Stimulated activated CD4-positive, alpha-beta T cell treated with anti-CD3 and anti-CD28 coated beads, Interleukin-12 subunit alpha, Interleukin-12 subunit beta, amount 100 ng/mL, for 4 hours (primary cell): Measurements from ENCODE around the gene TDG.
"Not testable (repeated sequence)": the region's sequence is repeated elsewhere in the genome, so short reads cannot be mapped to it uniquely, and the experiment has no call there.

Experiments used
- DNase-seq: peaks from one replicate; pipeline ENCODE4 v3.0.0-alpha.2; 2020

TDG gene

DNA sequence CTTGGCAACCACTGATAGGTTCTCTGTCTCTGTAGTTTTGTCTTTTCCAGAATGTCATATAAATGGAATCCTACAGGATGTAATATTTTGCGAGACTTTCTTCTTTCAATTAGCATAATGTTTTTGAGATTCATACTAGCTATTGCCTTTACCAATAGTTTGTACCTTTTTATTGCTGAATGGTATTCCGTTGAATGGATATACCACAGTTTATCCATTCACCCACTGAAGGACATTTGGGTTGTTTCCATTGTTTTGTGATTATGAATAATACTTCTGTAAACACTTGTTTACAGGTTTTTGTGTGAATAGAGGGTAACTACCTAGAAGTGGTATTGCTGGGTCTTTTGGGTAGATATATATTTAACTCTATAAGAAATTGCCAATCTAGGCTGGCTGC lies 58.0 kb downstream of the TDG start:
- DNase-seq = no peak

DNA sequence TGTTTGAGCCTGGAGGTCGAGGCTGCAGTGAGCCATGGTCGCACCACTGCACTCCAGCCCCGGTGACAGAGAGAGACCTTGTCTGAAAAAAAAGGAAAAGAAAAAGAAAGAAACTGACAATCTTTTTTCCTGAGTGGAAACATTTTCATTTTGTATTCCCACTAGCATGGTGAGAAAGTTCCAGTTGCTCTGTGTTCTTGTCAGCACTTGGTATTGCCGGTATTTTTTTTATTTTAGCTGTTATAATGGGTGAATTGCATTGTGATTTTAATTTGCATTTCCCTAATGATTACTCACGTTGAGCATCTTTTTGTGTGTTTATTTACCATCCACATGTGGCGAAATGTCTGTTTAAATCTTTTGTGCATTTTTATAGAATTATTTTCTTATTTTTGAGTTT lies 58.7 kb downstream of the TDG start:
- no peak for DNase-seq

DNA sequence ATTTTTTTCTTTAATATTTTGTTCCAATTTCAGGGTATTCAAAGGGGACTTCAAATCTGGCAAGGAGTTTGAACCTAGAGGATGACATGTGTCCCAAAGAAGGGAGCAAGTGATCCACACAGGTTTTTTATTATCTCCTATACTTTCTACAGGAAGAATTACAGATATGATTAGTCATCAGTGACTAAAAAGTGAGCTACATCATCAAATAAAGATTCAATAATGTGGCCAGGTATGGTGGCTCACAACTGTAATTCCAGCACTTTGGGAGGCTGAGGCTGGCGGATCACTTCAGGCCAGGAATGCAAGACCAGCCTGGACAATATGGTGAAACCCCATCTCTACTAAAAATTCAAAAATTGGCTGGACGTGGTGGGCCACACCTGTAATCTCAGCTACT lies 60.1 kb downstream of the TDG start:
- DNase-seq = no peak

DNA sequence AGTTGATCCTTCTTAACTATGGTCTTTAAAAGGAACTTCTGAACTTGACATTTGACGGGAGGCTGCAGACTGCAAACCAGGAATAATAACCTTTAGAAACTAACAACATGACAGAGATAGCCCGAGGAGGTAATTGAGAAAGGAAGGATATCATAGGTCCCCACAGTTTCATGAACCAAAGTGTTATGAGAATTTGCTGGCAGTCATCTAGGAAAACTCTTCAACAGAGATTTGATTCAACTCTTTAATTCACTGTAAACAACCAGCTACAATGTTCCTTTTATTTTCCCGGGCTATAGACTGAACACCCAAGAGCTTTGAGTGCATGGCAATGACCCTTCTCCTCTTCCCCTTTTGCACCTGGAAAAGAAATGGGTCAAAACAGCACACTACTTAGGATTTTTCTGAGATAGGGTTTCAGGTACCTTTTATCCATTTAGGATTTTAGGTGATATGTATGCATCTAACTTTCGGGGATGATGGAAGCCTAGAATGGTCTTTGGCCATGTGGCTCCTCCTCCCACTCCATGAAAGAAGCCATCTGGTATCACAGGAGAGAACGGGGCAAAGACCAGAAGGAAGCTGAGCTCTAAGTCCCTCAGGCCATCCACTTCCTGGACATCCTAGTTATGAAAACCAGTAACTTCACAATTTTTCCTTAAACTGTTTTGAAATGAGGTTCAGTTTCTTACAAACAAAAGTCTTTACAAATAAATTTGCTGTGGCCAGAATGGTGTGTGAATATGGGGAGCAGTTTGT lies 61.3 kb downstream of the TDG start:
- no peak for DNase-seq

DNA sequence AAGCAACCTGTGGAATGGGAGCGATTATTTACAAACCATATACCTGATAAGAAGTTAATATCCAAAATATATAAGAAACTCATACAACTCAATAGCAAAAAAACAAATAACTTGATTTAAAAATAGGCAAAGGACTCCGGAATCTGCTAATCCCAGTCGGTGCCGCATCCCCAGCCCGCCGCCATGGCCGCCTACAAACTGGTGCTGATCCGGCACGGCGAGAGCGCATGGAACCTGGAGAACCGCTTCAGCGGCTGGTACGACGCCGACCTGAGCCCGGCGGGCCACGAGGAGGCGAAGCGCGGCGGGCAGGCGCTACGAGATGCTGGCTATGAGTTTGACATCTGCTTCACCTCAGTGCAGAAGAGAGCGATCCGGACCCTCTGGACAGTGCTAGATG lies 64.9 kb downstream of the TDG start:
- not testable (repeated sequence) for DNase-seq

DNA sequence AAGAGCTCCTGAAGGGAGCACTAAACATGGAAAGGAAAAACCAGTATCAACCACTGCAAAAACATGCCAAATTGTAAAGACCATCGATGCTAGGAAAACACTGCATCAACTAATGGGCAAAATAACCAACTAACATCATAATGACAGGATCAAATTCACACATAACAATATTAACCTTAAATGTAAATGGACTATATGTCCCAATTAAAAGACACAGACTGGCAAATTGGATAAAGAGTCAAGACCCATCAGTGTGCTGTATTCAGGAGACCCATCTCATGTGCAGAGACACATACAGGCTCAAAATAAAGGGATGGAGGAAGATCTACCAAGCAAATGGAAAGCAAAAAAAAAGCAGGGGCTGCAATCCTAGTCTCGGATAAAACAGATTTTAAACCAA lies 70.5 kb downstream of the TDG start:
- not testable (repeated sequence) for DNase-seq
